T-helper 17 cell (primary cell): ENCODE data around the gene CYTH1. TPM values are rescaled to one million over a fixed set of nuclear protein-coding genes. Genes with fewer than 3 reads are reported as not detected.

Experiments
- ATAC-seq: fragments of 150-1000 bp; cut with Tn5 transposase; 2 replicates; pipeline ENCODE4 v1.10.0; 2021; ENCODE audit warnings: mild to moderate bottlenecking, moderate library complexity
- DNase-seq, 3 donors: peaks; one replicate each; pipeline versions ENCODE4 v3.0.0 to v3.0.0-alpha.2; 2020 to 2021
- H3K9me3 ChIP-seq: one replicate; pipeline ENCODE4 v1.7.0; 2013; ENCODE audit warnings: low read length, mild to moderate bottlenecking; ENCODE audit not compliant: control insufficient read depth, poor library complexity, severe bottlenecking
- H3K27ac Mint-ChIP-seq: one replicate; pipeline ENCODE4 v1.8.0; 2022; ENCODE audit warnings: mild to moderate bottlenecking, moderate library complexity, mixed read lengths
- H3K27me3 Mint-ChIP-seq: one replicate; pipeline ENCODE4 v1.8.0; 2022; ENCODE audit warnings: mixed read lengths
- H3K36me3 Mint-ChIP-seq: one replicate; pipeline ENCODE4 v1.8.0; 2022; ENCODE audit warnings: low read depth, mixed read lengths
- H3K4me1 Mint-ChIP-seq: one replicate; pipeline ENCODE4 v1.8.0; 2022; ENCODE audit warnings: mild to moderate bottlenecking, mixed read lengths
- H3K4me3 Mint-ChIP-seq: one replicate; pipeline ENCODE4 v1.8.0; 2022; ENCODE audit warnings: mild to moderate bottlenecking, moderate library complexity, mixed read lengths
- total RNA-seq, 4 donors: library from RNA in 2 of 4; stranded (reverse) in 2 of 4; gene quantifications; one replicate each; pipeline ENCODE4 v1.2.3 and lab custom pipeline; 2022 to 2026

CYTH1 gene
- total RNA-seq, 2 donors from 2014 or later, result 462 to 497 TPM

DNA sequence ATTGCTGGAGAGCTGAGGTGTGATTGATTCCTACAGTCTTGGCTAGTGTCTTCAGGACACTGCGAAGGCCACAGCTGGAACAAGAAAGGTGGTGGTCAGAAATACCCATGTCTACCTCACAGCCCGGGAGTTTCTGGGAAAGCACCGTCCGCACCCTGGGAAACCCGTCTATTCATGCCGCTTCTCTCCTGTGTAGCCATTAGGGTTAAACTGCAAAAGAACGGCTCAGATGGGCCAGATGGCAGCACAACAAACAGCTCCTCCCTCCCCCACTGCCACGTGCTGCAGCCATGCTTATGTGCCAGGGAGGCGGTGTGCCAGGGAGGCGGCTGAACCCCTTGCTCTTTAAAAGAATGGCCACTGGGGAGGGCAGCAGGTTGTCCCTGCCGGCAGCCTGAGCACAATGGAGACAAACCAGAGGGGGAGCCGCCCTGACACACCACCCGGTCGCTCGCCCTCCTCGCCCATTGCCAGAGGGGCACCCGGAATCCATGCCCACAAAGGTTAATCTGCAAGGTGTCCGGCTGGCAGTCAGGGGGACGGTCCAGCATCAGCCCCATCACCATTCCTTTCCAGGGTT, 65.2 kb downstream of the CYTH1 start:
- Mint-ChIP-seq H3K36me3 (peaks cover 7% of the 10 kb centered on the region), H3K4me3 (peak overlapping the region; percentile 87), H3K27me3 (no peaks in the 10 kb centered on the region), H3K4me1 (peaks cover 77% of the 10 kb centered on the region), H3K27ac (peak overlapping the region; percentile 95)
- no peaks in the 10 kb centered on the region for H3K9me3 ChIP-seq
- DNase-seq, result no peak
- ATAC-seq, result peak; percentile 60

DNA sequence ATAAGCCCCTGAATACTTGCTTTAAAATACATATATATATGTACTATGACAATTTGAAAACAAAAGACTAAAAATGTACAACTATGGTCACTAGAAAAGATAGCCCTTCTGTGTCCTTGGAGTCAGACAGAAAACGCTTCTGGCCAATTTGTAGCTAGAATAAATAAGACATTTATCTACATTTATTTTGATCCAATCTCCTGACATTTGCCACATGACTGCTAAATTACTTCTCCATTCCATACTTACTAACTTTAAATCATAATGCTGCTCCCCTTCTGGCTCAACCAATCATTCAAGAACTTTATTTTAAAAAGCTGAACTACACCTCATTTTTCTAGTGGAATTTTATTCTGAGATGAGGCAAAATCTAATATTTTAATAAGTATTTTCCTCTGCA, 65.8 kb downstream of the CYTH1 start:
- peaks cover 9% of the 10 kb centered on the region for H3K36me3 Mint-ChIP-seq
- DNase-seq, result no peak
- peak overlapping the region; percentile 87 for H3K4me3 Mint-ChIP-seq
- no peaks in the 10 kb centered on the region for H3K9me3 ChIP-seq
- H3K27me3 Mint-ChIP-seq, result no peaks in the 10 kb centered on the region
- ATAC-seq, result no peak
- H3K4me1 Mint-ChIP-seq, result peaks cover 78% of the 10 kb centered on the region
- peak overlapping the region; percentile 95 for H3K27ac Mint-ChIP-seq

DNA sequence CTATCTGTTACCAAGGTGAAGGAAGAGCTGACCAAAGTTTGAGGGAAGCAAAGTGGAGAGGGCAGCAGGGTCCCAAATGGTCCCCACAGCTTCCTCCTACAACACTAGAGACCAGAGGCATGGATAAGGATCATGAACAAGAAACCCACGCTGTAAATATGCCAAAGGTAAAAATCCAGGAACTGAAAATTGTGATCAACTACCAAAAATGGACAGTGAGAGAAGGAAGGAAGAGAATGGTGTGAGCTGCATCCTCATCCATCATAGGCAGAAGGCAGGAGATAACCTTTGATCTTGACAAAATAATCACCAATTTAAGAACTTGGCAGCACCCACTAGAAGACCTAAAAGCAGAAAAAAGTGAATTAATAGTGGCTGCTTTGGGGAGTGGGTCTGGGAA, 66.2 kb downstream of the CYTH1 start:
- Mint-ChIP-seq H3K36me3 (peaks cover 9% of the 10 kb centered on the region), H3K4me1 (peaks cover 78% of the 10 kb centered on the region), H3K27ac (peak overlapping the region; percentile 95), H3K4me3 (peak overlapping the region; percentile 87), H3K27me3 (no peaks in the 10 kb centered on the region)
- no peaks in the 10 kb centered on the region for H3K9me3 ChIP-seq
- ATAC-seq, result no peak
- no peak for DNase-seq

DNA sequence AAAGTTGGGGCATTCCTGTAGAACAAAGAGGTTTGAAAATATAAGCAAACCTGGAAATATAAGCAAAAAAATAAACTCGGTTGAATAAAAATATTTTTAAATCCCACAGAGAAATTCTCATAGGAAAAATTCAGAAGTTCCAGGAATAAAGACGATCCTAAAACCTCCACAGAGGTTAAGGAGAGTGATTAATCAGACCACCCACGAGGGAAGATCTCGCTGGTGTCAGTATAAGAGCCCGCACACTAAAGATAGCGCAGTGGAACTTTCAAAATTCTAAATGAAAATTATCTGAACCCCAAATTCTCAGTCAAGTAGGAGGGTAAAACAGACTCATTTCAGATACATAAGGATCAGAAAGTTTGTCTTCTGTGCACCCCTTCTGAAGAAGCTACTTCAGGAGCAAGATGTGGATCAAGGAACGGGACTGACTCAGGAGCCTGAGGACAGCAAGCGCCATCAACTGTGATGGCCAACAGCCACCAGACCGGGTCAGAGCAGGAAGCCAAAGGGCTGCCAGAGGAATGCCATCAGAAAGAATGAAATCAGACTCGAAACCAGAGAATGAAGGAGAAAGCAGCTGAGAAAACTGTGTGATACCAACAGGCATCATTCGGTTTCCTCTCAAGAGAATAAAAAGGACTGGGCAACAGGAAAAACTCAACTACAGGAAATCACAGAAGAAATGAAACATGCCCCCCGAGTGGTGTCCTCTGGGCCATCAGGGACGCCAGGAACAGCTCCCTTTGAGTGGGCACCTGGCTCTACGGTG, 66.9 kb downstream of the CYTH1 start:
- ATAC-seq (peak; percentile 1), DNase-seq (no peak)
- peak overlapping the region; percentile 95 for H3K27ac Mint-ChIP-seq
- H3K36me3 Mint-ChIP-seq, result peaks cover 9% of the 10 kb centered on the region
- no peaks in the 10 kb centered on the region for H3K9me3 ChIP-seq
- no peaks in the 10 kb centered on the region for H3K27me3 Mint-ChIP-seq
- peaks cover 83% of the 10 kb centered on the region for H3K4me1 Mint-ChIP-seq
- H3K4me3 Mint-ChIP-seq, result peak overlapping the region; percentile 87

DNA sequence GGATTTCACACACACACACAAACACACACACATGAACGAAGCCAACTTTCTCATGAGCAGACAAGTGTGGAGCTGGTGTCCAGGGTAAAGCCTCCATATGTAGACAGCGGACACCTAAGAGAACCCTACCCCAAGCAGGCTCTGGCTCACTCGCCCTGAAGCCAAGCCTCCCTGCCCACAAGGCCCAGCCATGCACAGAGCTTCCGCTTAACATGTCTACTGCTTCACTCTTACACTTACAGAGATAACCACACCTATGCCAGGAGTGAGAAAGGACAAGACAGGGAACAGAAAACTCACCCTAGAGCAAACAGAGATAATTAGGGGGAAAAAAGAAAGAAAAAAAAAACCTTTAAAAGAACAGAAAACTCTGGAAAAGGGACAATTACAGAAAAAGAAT, 67.5 kb downstream of the CYTH1 start:
- Mint-ChIP-seq H3K36me3 (peaks cover 9% of the 10 kb centered on the region), H3K4me1 (peaks cover 83% of the 10 kb centered on the region), H3K27me3 (no peaks in the 10 kb centered on the region), H3K4me3 (peak overlapping the region; percentile 87), H3K27ac (peak overlapping the region; percentile 95)
- no peaks in the 10 kb centered on the region for H3K9me3 ChIP-seq
- DNase-seq, result no peak
- peak; percentile 31 for ATAC-seq

DNA sequence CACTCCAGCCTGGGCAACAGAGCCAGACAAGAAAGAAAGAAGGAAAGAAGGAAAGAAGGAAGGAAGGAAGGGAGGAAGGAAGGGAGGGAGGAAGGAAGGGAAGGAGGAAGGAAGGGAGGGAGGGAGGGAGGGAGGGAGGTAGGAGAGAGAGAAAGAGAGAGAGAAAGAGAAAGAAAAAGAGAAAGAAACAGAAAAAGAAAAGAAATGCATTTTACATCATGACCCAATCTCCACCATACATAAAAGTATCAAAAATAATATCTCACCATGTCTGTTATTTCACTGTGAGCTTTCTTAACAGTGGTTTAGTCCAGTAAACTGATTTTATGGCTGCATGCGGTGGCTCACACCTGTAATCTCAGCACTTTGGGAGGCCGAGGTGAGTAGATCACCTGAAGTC, 70.0 kb downstream of the CYTH1 start:
- peaks cover 6% of the 10 kb centered on the region for H3K36me3 Mint-ChIP-seq
- peak overlapping the region; percentile 70 for H3K4me3 Mint-ChIP-seq
- H3K27ac Mint-ChIP-seq, result peak overlapping the region; percentile 83
- no peak for DNase-seq
- no peaks in the 10 kb centered on the region for H3K27me3 Mint-ChIP-seq
- peaks cover 73% of the 10 kb centered on the region for H3K4me1 Mint-ChIP-seq
- H3K9me3 ChIP-seq, result no peaks in the 10 kb centered on the region
- ATAC-seq, result no peak

DNA sequence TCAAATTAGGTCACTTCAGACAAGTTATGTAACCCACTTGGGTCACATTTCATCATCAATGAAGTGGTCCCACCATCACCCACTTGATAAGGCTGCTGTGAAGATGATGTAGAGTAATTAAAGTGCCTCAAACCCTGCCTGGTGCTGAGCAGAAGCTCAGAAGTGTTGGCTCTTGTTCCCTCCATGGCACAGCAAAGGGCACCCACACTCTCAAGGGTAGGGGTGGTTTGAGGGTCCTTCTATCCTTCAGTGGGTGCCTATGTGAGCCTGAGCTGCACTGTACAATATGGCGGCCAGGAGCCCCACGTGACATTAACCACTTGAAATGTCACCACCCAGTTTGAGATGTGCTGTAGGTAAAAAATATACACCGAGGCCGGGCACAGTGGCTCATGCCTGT, 71.5 kb downstream of the CYTH1 start:
- ATAC-seq, result no peak
- no peaks in the 10 kb centered on the region for H3K9me3 ChIP-seq
- Mint-ChIP-seq H3K27me3 (no peaks in the 10 kb centered on the region), H3K4me3 (peak overlapping the region; percentile 80), H3K4me1 (peaks cover 59% of the 10 kb centered on the region), H3K27ac (peak overlapping the region; percentile 86), H3K36me3 (peaks cover 4% of the 10 kb centered on the region)
- DNase-seq, result no peak

DNA sequence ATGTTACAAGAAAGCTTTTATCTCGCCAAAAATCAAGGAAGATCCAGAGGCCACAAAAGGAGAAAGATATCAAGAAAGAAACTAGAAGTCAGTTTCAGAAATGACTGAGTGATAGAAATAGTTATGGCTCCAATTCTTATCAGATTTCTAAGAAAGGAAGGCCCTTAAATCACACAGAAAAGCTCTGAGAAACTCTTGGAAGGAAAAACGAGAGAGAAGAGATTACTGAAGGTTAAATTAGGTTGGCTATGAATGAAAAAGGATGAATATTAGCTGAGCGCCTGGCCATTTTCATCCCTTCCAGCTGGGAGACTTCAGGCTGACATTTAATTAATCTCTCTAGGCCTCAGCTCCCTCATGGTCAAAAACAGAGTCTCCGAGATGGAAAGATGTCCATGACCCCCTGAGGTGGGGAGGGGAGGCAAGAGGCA, 72.3 kb downstream of the CYTH1 start:
- Mint-ChIP-seq H3K4me3 (peak overlapping the region; percentile 80), H3K4me1 (peaks cover 55% of the 10 kb centered on the region), H3K27me3 (no peaks in the 10 kb centered on the region), H3K27ac (peak overlapping the region; percentile 86), H3K36me3 (peaks cover 2% of the 10 kb centered on the region)
- ATAC-seq (no peak), DNase-seq (no peak)
- H3K9me3 ChIP-seq, result no peaks in the 10 kb centered on the region

DNA sequence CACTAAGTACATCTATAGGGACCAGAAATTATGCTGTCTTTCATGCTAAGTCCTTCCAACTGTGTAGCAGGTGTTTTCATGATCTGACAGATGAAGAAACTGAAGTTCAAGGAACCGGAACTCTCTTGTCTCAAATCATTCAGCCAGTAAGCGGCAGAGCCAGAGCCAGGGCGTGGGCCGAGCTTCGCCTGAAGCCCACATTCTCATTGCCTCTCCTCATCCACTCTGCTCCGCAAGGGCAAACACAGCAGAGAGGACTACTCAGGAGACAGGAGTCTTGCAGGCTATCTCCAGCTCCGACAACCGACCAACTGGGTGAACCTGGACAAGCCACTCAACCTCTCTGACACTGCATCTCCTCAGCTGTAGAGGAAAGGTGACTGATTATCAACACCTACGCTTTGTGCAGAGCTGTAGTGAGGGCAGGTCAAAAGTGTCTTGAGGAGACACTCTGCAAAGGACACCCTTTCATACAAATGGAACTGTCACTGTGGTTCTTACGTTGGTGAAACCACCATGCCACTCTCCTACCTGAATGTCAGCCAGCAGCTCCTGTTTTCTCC, 72.9 kb downstream of the CYTH1 start:
- ATAC-seq, result peak; percentile 50
- peaks cover 2% of the 10 kb centered on the region for H3K36me3 Mint-ChIP-seq
- no peak for DNase-seq
- H3K4me3 Mint-ChIP-seq, result peak overlapping the region; percentile 80
- H3K4me1 Mint-ChIP-seq, result peaks cover 49% of the 10 kb centered on the region
- no peaks in the 10 kb centered on the region for H3K27me3 Mint-ChIP-seq
- H3K9me3 ChIP-seq, result no peaks in the 10 kb centered on the region
- peak overlapping the region; percentile 86 for H3K27ac Mint-ChIP-seq

DNA sequence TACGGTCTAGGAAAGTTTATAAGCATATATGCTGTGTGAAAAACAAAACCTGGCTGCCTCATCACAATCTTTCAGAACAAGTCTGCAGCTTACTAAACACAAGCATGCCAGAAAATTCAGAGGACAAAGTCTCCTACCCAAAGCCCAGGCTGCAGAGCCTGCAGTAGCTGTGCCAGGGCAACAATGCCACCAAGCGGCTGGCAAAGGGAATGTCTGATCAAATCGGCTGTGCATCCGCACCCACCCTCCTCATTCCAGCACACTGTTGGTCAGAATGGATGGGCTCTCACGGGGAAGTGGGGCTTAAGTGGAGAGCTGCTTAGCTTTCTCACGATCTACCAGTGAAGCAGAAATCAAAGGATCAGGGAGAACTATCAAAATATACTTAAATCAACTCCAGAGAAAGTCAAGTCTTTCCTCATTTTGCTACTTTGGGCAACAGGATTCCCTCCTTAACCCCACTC, 73.5 kb downstream of the CYTH1 start:
- peak; percentile 34 to 37 (median 36) for DNase-seq
- H3K27me3 Mint-ChIP-seq, result no peaks in the 10 kb centered on the region

DNA sequence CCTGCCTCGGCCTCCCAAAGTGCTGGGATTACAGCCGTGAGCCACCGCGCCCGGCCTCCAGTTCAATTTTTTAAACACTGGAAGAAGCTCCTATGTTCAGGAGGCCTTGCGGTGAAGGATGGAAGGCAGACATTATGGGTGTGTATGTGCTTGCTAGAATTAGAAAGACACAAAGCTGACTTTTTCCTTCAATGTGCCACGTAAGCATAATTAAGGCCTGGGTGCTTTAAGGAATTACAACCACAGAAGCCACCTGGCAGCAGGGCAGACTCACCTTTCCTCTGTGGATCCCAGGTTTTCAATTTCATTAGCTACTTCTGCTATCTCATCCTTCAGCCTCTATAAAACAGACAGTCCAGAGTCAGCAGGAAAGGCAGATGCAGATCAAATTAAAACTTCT, 74.2 kb downstream of the CYTH1 start:
- peaks cover 2% of the 10 kb centered on the region for H3K36me3 Mint-ChIP-seq
- no peak overlapping the region for H3K4me3 Mint-ChIP-seq
- DNase-seq, result no peak
- H3K27me3 Mint-ChIP-seq, result no peaks in the 10 kb centered on the region
- ATAC-seq, result no peak
- no peaks in the 10 kb centered on the region for H3K9me3 ChIP-seq
- H3K4me1 Mint-ChIP-seq, result peaks cover 48% of the 10 kb centered on the region
- peak overlapping the region; percentile 86 for H3K27ac Mint-ChIP-seq

More for the DNA sequence above, 73.5 kb downstream of the CYTH1 start:
- H3K9me3 ChIP-seq, result no peaks in the 10 kb centered on the region
- Mint-ChIP-seq H3K36me3 (peaks cover 2% of the 10 kb centered on the region), H3K27ac (peak overlapping the region; percentile 86), H3K4me1 (peaks cover 50% of the 10 kb centered on the region), H3K4me3 (peak overlapping the region; percentile 76)
- peak; percentile 81 for ATAC-seq

DNA sequence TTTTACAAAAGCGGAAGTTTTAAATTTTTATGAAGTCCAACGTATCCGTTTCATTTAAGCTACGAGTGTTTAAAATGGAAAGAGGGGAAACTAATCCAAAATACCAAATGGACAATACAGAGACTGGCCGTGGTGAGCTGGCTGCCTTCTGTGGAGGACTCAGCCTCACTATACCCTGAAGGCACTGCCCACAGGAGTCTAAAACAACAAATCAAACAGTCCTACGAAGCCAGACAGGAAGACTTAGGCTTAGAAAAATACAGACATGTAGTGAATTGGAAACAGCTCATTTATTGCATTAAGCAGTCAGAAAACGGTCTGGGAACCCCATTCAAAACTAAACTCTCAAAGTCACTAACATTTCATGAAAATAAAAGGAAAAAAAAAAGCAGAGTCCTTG, 75.1 kb downstream of the CYTH1 start:
- Mint-ChIP-seq H3K4me1 (peaks cover 42% of the 10 kb centered on the region), H3K4me3 (no peak overlapping the region), H3K36me3 (peaks cover 4% of the 10 kb centered on the region), H3K27ac (no peak overlapping the region), H3K27me3 (no peaks in the 10 kb centered on the region)
- no peak for ATAC-seq
- no peaks in the 10 kb centered on the region for H3K9me3 ChIP-seq
- DNase-seq, result no peak

DNA sequence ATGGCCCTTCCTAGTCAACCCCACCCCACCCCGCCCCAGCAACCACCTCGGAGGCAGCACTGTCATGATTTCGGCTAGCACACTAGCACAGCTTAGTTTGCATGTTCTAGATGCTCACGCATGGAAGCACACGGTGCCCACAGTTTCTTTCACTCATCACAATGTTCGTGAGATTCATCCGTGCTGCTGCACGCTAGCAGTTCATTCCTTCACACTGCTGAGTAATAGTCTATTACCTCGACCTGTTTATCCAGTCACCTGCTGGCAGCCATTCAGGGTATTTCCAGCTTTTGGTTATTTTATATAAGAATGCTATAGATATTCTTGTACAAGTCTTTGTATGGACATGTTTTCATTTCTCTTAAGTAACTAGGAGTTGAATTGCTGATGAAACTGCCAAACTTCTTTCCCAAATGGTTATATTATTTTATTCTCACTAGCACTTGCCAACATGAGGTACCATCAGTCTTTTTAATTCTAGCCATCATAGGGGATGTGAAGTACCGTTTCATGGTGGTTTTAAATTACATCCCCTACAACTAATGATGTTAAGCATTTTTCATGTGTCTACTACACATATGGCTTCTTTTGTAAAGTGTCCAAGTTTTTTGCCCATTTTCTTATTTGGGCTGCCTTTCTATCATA, 75.7 kb downstream of the CYTH1 start:
- Mint-ChIP-seq H3K27ac (no peak overlapping the region), H3K4me3 (no peak overlapping the region), H3K27me3 (no peaks in the 10 kb centered on the region), H3K36me3 (peaks cover 3% of the 10 kb centered on the region), H3K4me1 (peaks cover 36% of the 10 kb centered on the region)
- peak; percentile 24 for ATAC-seq
- H3K9me3 ChIP-seq, result no peaks in the 10 kb centered on the region
- no peak for DNase-seq
